RCC 7860 (cell line): ENCODE data around the gene SPATA17.
"Not testable (repeated sequence)": the region's sequence is repeated elsewhere in the genome, so short reads cannot be mapped to it uniquely, and the experiment has no call there.

Source experiments
- DNase-seq: peaks from one replicate; pipeline ENCODE4 v3.0.0-alpha.2; 2015; ENCODE audit warnings: low spot score
- FAIRE-seq: peaks from 2 replicates; lab custom pipeline; 2012; peaks lifted over from hg19 to GRCh38; lab: Jason Lieb, UNC

The SPATA17 gene

GRCh38 chr1:217630711-217631591, at the start of gene SPATA17, which contains the start of gene GPATCH2:
Gene SPATA17 (plus strand): TSS chr1:217631344. CDS start chr1:217631379, 35 bp downstream.
Gene GPATCH2 (minus strand): TSS chr1:217631090. CDS start chr1:217630971, 119 bp downstream.
- FAIRE-seq, result peak; percentile 42
- DNase-seq, result peak; percentile 85

GRCh38 chr1:217584286-217584811, 46.8 kb upstream of the SPATA17 start:
- FAIRE-seq, DNase-seq: not testable (repeated sequence)

GRCh38 chr1:217585577-217585976, 45.6 kb upstream of the SPATA17 start:
- DNase-seq, result no peak
- no peak for FAIRE-seq

- FAIRE-seq, result no peak
Measured at GRCh38 chr1:217586586-217586985, 44.6 kb upstream of the SPATA17 start.

GRCh38 chr1:217590598-217590997, 40.5 kb upstream of the SPATA17 start:
- FAIRE-seq, result no peak

More at GRCh38 chr1:217586586-217586985, 44.6 kb upstream of the SPATA17 start:
- no peak for DNase-seq

GRCh38 chr1:217599154-217599553, 32.0 kb upstream of the SPATA17 start:
- DNase-seq (no peak), FAIRE-seq (no peak)

More at GRCh38 chr1:217590598-217590997, 40.5 kb upstream of the SPATA17 start:
- no peak for DNase-seq

DNA sequence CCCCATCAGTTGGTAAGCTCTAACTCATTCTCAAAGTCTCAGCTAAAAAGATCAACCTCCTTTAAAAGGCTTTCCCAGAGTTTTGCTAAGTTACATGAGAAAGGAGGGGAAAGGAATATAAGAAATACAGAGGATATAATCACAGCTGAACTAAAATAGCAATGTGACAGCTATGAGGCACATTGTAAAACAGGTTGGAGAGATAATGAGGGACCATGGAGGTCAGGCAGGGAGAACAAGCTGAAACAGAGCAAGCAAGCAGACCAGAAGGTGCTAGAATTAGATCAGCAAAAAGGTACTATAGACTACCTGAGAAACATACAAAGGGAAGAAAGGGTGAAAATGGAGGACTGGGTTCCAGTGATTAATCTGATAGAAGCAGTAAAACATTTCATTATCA, 28.8 kb upstream of the SPATA17 start:
- no peak for FAIRE-seq
- no peak for DNase-seq

GRCh38 chr1:217605390-217605789, 25.8 kb upstream of the SPATA17 start:
- DNase-seq, result no peak
- FAIRE-seq, result no peak

DNA sequence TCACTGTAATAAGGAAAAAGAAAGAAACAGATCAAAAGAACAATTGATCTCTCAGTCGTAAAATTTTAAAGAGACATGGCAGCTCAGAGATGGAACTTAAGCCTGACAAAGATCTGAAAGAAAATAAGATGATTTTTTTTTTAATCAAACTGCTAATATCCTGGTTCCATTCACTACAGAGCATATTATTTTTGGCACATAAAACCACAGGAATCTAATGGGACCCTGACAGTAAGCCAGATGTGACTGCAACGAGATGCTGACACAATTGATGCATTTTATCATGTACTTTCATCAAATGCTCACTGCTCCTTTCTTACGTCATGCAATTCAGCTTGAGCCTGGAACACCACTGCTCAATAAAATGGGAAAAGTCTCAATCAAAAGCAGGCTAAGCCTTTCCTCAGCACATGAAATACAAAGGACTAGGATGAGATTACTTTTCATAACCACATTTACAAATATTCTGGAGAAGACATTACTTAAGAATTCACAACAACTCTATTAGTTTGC, 16.9 kb upstream of the SPATA17 start:
- FAIRE-seq (no peak), DNase-seq (no peak)

GRCh38 chr1:217617126-217617525, 14.0 kb upstream of the SPATA17 start:
- DNase-seq (no peak), FAIRE-seq (no peak)

DNA sequence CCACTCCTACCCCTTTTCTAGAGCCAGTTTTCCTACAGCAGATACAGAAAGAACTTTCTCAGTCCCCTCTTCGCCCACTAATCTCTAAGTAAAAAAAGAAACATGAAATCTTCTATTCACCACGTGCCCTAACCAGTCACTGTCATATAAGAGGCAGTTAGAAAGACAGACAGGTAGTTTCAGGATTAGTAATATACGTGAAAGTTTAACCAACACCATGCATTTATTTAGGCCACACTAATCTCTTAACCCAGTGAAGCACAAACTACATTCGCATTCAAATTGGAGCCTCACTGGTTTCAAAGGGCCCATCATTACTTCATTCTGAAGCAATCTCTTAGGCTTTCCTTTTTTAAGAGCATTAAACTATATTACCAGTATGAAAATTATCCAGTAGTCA, 10.3 kb upstream of the SPATA17 start:
- FAIRE-seq, result no peak

GRCh38 chr1:217622042-217622441, 9.1 kb upstream of the SPATA17 start:
- FAIRE-seq (no peak), DNase-seq (no peak)

More for the DNA sequence above, 10.3 kb upstream of the SPATA17 start:
- DNase-seq, result no peak

DNA sequence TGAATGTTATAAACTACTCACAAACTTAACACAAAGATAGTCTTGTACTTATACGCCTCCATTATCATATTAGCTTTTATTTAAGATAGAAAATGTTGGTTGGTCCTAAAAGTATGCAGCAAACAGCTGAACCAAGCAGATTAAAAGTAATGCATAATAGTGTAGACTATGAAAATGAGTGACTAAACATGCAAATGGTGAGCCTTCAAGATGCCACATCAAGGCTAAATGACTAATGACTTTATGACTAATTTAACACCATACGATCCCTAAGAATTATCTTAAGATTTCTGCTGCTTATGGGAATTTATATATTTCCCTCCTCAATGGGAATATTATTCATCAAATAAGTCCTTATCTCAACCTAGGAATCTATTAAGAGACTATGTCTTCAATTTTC, 4.8 kb upstream of the SPATA17 start:
- DNase-seq, result no peak
- FAIRE-seq, result no peak

DNA sequence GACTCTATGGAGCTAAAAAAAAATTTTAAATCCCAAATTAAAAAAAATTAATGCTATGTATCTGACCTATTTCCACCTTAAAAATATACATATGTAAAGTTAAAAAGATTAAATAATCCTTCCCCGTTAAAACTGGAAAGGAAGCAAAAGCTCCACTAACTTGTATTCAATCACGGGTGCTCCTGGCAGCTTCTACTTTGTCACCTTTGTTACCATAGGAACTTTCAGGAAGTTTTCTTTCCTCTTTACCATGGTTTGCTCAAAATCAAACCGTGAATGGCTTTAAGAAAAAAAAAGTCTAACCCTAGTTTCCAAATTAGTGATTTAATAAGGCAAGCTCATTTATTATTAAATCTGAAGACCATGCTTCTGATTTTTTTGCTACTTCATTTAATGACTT, 3.7 kb upstream of the SPATA17 start:
- FAIRE-seq (peak; percentile 48), DNase-seq (no peak)

DNA sequence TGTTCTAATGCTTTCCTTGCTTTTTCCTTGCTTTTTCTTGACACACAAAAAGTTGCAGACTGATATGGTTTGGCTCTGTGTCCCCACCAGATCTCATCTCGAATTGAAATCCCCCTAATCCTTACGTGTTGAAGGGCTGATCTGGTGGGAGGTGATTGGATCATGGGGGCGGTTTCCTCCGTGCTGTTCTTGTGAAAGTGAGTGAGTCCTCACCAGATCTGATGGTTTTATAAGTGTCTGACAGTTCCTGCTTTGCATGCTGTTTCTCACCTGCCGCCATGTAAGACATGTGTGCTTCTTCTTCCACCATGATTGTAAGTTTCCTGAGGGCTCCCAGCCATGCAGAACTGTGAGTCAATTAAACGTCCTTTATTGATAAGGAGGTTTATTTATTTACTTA, 11.3 kb downstream of the SPATA17 start:
- FAIRE-seq (no peak), DNase-seq (no peak)

DNA sequence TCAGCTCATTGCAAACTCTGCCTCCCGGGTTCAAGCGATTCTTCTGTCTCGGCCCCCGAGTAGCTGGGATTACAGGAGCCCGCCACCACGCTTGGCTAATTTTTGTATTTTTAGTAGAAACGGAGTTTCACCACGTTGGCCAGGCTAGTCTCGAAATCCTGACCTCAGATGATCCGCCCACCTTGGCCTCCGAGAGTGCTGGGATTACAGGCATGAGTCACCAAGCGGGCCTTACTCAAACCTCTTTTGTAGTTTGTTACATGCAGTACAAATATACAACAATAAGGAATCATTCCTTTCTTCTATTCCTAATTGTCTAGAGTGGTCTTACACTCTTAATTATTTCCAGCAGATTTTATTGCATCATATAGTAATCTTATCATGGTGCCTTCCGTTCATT, 16.6 kb downstream of the SPATA17 start:
- no peak for FAIRE-seq
- no peak for DNase-seq

- FAIRE-seq (no peak), DNase-seq (no peak)
Measured at GRCh38 chr1:217650674-217651073, 19.5 kb downstream of the SPATA17 start.

- FAIRE-seq, result peak; percentile 99
- DNase-seq, result peak; percentile 91
Measured at GRCh38 chr1:217660353-217661062, 29.4 kb downstream of the SPATA17 start.

GRCh38 chr1:217661407-217661806, 30.3 kb downstream of the SPATA17 start:
- DNase-seq (no peak), FAIRE-seq (no peak)

DNA sequence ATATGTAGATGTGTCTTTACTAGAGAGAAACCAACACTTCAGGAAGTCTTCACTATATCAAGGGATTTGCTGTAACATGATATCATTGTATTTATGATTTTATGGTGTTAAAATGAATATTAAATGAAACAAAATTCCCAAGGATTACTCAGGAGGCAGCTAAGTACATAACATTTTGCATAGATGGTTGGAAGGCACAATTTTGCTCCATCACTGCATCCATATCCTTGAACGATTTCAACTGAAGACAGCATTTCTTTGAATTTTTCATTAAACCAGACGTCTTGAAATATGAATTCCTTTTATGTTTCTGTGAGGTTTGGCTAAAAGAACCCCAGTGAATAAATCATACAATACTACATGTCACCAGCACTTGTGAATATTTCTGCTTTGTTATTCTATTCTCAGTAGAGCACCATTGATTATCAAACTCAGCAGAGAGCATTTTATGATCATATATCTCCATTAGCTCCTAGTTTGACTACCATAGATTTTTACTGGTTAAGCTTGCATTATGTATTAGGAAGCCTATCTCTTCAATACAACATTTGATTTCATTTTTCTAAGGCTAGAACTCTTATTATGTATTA, 37.3 kb downstream of the SPATA17 start:
- DNase-seq (no peak), FAIRE-seq (no peak)

DNA sequence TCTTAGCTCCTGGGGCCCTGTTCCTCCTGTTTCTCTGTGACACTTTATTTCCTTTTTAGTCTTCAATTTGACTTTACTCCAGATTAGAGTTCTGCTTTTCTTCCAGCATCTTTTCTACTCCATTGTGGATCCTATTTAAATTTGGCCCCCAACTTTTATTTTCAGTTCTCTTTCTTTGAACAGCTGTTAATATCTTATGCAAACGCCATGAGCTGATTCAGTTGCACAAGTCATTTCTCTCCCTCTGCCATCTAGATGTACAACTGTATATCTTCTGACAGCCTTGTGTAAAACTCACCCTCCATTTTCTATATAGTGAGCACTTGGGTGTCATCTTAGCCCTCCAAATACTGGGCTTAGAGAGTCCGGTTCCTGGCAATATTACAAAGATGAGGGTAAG, 42.2 kb downstream of the SPATA17 start:
- DNase-seq (no peak), FAIRE-seq (no peak)
